Transverse colon (tissue), 4 donors: ENCODE data around the gene PPP3CA.

Experiments
- EP300 ChIP-seq: sonication (generic); formaldehyde crosslinking; IDR thresholded peaks from one replicate; pipeline ENCODE4 v1.6.1; 2017; ENCODE audit warnings: antibody characterized with exemption, low read depth
- POLR2AphosphoS5 ChIP-seq, 3 donors: sonication (generic); formaldehyde crosslinking; IDR thresholded peaks; one replicate each; pipeline ENCODE4 v1.6.1; 2016; ENCODE audit warnings: antibody characterized with exemption in 3 of 3
- TF ChIP-seq, protein P1 (sequence below), 5 experiments: fragments of 200-600 bp in 3 of 5; fragments of 450-650 bp in 2 of 5; sonication (generic) in 3 of 5; IDR thresholded peaks; 1 replicate in 2 of 5; 2 replicates in 3 of 5; pipeline ENCODE4 v1.5.1; 2016 to 2017; ENCODE audit warnings: antibody characterized with exemption in 5 of 5, inconsistent platforms in 3 of 5, mild to moderate bottlenecking in 2 of 5, moderate library complexity in 1 of 5

- TF ChIP-seq POLR2AphosphoS5 (IDR thresholded peaks at IDR 0.05) (no peak), EP300 (no peak)
- TF ChIP-seq, protein P1, sequence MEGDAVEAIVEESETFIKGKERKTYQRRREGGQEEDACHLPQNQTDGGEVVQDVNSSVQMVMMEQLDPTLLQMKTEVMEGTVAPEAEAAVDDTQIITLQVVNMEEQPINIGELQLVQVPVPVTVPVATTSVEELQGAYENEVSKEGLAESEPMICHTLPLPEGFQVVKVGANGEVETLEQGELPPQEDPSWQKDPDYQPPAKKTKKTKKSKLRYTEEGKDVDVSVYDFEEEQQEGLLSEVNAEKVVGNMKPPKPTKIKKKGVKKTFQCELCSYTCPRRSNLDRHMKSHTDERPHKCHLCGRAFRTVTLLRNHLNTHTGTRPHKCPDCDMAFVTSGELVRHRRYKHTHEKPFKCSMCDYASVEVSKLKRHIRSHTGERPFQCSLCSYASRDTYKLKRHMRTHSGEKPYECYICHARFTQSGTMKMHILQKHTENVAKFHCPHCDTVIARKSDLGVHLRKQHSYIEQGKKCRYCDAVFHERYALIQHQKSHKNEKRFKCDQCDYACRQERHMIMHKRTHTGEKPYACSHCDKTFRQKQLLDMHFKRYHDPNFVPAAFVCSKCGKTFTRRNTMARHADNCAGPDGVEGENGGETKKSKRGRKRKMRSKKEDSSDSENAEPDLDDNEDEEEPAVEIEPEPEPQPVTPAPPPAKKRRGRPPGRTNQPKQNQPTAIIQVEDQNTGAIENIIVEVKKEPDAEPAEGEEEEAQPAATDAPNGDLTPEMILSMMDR (IDR thresholded peaks at IDR 0.05) = no peak
Observed at GRCh38 chr4:101083131-101083530, 264.2 kb downstream of the PPP3CA start.
